ENCODE results near the gene PPP3CA.

Gene PPP3CA

DNA sequence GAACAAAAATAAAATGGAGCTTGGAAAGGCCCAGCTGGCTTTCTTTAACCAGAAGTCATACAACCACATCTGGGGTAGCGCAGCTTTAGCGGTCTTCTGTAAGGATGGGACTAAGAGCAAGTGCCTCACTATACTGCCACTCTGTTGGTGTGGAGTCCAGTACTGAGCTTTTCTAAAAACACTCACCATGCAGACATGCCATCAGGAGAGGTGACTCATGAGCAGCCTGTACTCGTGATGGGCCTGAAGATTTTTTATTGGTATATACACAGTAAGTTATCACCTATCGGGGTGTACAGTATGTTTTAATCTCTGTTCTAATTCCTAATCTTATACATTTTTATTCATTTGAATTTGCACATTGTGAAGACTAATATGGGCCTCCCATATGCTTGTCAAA is 9.6 kb downstream of the PPP3CA start:
- TF ChIP-seq TARDBP (IDR thresholded peaks at IDR 0.05) (no peak), CTBP1 (IDR thresholded peaks at IDR 0.05; ENCODE audit: borderline replicate concordance) (no peak), FOXM1 (IDR thresholded peaks at IDR 0.05; ENCODE audit: borderline replicate concordance) (no peak)
- ChIA-PET POLR2A (interaction anchor here (0.6 to 1.5 kb wide), 3 partner anchors 9 to 338 kb away, joined by 3 to 7 read pairs (median 4); partner anchors contain the start of gene PPP3CA), CTCF (no interaction called here)
- no peak for DNase-seq (ENCODE audit: extremely low spot score)

DNA sequence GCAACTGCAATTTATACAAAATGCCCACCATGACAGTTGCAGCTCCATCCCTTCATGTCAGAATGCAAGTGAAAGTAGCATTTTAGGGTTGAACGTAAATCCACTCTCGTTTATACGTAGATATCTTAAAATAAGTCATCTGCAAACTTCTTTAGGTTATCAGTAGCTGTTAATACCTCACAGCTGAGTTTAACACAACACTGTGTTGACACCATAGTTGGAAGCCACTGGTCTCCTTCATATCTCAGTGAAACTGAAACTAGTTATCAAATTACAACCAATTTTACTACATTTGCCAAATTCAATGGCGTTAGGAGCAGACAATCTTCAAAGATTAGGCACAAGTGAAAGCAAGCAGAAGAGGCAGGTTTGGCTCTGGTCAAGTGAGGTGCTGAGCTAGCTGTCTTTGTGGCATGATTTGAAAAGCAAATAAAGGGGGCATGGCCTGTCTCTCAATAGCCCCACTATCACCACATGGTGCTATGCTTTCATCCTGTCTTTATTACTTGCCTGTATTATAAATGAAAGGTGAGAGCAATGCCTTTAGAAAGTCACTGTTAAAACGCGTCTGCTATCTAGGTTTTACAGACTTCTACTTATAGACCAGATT is 12.3 kb downstream of the PPP3CA start:
- TF ChIP-seq TARDBP (IDR thresholded peaks at IDR 0.05) (no peak), SP1 (IDR thresholded peaks at IDR 0.05) (no peak), ELF4 (IDR thresholded peaks at IDR 0.05) (no peak), NFRKB (IDR thresholded peaks at IDR 0.05) (no peak), BHLHE40 (IDR thresholded peaks at IDR 0.05; ENCODE audit: borderline replicate concordance) (no peak), LEF1 (IDR thresholded peaks at IDR 0.05; ENCODE audit: borderline replicate concordance) (no peak), FOXA1 (IDR thresholded peaks at IDR 0.05) (no peak), FOXM1 (IDR thresholded peaks at IDR 0.05; ENCODE audit: borderline replicate concordance) (no peak), CTBP1 (IDR thresholded peaks at IDR 0.05; ENCODE audit: borderline replicate concordance) (no peak)
- POLR2A ChIA-PET, result no interaction called here
- CTCF ChIA-PET, result no interaction called here
- DNase-seq (ENCODE audit: extremely low spot score), result no peak

DNA sequence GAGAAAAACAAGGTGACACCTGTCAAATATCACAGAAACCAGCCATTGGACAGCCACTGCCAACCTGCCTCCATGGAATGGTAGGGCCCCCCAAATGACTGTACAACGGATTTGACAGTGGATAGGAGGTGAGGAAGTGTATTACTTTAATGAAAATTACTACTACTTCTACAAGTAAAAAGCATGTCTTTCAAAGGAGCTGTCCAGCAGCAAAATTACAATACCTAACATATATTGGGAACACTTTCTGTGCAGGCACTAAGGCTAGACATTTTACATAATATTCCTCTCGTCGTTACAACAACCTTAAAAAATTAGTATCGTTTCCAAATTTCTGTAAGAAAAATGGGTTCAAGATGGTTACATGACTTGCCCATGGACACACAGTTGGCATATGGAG is 14.9 kb downstream of the PPP3CA start:
- TF ChIP-seq TARDBP (IDR thresholded peaks at IDR 0.05) (no peak), SP1 (IDR thresholded peaks at IDR 0.05) (no peak), SUZ12 (IDR thresholded peaks at IDR 0.05) (no peak), L3MBTL2 (conservative IDR thresholded peaks at IDR 0.05) (no peak), FOXK2 (IDR thresholded peaks at IDR 0.05) (no peak), ARNT (IDR thresholded peaks at IDR 0.05) (no peak), BHLHE40 (IDR thresholded peaks at IDR 0.05; ENCODE audit: borderline replicate concordance) (no peak), CTBP1 (IDR thresholded peaks at IDR 0.05; ENCODE audit: borderline replicate concordance) (no peak)
- no peak for DNase-seq (ENCODE audit: extremely low spot score)
- POLR2A ChIA-PET, result no interaction called here
- CTCF ChIA-PET, result no interaction called here

DNA sequence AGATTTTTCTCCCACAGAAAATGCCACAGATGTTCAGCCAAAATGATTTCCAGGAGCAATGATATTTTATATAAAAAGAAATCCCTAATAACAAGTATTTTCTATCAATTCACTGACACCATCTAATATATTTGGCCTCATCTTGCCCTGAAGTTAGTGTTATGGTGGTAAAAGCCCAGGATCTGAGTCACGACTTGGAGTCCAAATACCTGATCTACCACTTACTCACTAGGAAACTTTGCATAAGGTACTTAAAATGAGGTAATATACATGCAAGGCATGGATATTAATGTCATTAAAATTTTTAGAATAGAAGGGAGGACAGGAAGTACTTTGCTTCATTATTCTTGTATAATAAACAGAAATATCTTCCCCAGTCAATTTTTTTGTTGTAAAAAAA is 16.3 kb downstream of the PPP3CA start:
- TF ChIP-seq ZNF384 (IDR thresholded peaks at IDR 0.05) (no peak), FOXA1 (IDR thresholded peaks at IDR 0.05) (no peak), SUZ12 (IDR thresholded peaks at IDR 0.05) (no peak), BHLHE40 (IDR thresholded peaks at IDR 0.05; ENCODE audit: borderline replicate concordance) (no peak), CTBP1 (IDR thresholded peaks at IDR 0.05; ENCODE audit: borderline replicate concordance) (no peak)
- CTCF ChIA-PET, result no interaction called here
- no peak for DNase-seq (ENCODE audit: extremely low spot score)
- POLR2A ChIA-PET, result no interaction called here

DNA sequence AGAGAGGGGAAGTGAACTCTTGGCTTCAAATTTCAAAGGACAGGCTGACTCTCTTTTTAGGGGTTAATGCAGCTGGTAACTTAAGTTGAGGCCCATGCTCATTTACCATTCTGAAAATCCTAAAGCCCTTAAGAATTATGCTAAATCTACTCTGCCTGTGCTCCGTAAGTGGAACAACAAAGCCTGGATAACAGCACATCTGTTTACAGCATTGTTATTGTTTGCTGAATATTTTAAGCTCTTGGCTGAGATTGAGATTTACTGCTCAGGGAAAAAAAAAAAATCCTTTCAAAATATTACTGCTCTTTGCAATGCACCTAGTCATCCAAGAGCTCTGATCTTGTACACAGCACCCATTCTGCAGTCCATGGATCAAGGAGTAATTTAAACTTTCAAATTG is 17.7 kb downstream of the PPP3CA start:
- POLR2A ChIA-PET, result interaction anchor here (0.7 kb wide), 1 partner anchor 33 kb away, joined by 3 read pairs; no protein-coding TSS in a partner anchor
- DNase-seq (ENCODE audit: extremely low spot score), result no peak
- no peak for TF ChIP-seq HDGF (IDR thresholded peaks at IDR 0.05; ENCODE audit: borderline replicate concordance)
- CTCF ChIA-PET, result no interaction called here

DNA sequence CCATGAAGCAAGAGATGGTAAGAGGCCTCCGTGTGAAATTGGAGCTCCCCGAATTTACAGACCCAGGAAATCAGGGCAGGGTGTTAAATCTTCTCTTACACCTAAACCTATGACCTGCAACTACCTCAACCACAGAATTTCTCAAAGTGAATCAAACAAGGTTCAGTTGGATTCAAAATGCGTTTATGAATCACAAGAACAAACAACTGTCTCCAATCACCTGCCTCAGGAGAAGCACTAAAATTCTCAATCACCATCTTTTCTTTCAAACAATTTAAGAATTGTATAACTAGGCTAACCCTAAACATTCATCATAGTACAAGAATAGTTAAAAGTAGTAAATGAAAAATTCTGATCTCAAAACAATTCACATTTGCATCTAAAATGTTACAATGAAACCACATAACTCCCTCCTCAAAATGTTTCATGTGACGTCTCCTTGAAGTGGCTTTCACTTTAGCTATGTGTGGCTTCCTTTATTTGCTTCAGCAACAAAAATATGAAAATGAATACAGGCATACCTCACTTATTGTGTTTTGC is 19.2 kb downstream of the PPP3CA start:
- POLR2A ChIA-PET, result no interaction called here
- DNase-seq (ENCODE audit: extremely low spot score), result no peak
- CTCF ChIA-PET, result no interaction called here
- TF ChIP-seq NFRKB (IDR thresholded peaks at IDR 0.05) (no peak), SUZ12 (IDR thresholded peaks at IDR 0.05) (no peak), FOXK2 (IDR thresholded peaks at IDR 0.05) (no peak), LEF1 (IDR thresholded peaks at IDR 0.05; ENCODE audit: borderline replicate concordance) (no peak), ZNF384 (IDR thresholded peaks at IDR 0.05) (no peak), BHLHE40 (IDR thresholded peaks at IDR 0.05; ENCODE audit: borderline replicate concordance) (no peak), FOXM1 (IDR thresholded peaks at IDR 0.05; ENCODE audit: borderline replicate concordance) (no peak), FOXA1 (IDR thresholded peaks at IDR 0.05) (no peak), SP1 (IDR thresholded peaks at IDR 0.05) (no peak), ELF4 (IDR thresholded peaks at IDR 0.05) (no peak), L3MBTL2 (conservative IDR thresholded peaks at IDR 0.05) (no peak), HDGF (IDR thresholded peaks at IDR 0.05; ENCODE audit: borderline replicate concordance) (no peak), CTBP1 (IDR thresholded peaks at IDR 0.05; ENCODE audit: borderline replicate concordance) (no peak), TARDBP (IDR thresholded peaks at IDR 0.05) (no peak), ARNT (IDR thresholded peaks at IDR 0.05) (no peak)
- TF ChIP-seq, protein P1, sequence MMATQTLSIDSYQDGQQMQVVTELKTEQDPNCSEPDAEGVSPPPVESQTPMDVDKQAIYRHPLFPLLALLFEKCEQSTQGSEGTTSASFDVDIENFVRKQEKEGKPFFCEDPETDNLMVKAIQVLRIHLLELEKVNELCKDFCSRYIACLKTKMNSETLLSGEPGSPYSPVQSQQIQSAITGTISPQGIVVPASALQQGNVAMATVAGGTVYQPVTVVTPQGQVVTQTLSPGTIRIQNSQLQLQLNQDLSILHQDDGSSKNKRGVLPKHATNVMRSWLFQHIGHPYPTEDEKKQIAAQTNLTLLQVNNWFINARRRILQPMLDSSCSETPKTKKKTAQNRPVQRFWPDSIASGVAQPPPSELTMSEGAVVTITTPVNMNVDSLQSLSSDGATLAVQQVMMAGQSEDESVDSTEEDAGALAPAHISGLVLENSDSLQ (IDR thresholded peaks at IDR 0.05), result no peak

DNA sequence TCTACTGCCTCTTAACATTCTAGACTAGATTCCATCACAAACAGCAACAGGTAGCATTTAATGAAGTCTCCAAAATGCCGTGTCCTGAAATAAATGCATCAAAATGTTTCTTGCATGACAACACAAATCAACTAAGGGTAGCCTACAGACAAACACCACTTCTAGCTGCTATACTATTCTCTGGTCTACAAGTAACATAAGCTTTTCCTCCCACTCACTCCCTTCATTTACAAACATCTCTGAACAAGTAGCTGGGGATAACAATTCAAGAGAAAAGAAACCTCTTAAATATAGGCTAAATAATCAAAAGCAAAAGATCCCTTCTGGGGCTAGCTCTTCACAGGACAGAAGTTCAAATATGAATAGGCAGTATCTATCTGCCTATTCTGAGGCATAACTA is 20.8 kb downstream of the PPP3CA start:
- ChIA-PET POLR2A (no interaction called here), CTCF (no interaction called here)

DNA sequence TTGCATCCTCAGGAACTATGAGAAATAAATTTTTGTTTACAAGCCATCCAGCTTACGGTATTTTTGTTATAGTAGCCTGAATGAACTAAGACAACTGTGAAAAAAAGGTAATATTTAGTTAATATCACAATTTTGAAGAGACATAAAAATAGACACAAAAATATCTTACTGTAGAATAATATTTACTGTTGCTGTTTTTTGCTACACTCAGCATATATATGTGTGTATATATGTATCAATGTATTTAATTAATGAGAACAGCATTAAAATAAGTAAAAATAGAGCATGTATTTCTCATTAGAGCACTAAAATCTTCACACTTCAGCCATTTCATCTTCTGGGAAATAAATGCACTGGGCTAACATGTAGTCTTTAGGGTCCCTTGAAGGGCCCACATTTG is 24.6 kb downstream of the PPP3CA start:
- ChIA-PET CTCF (no interaction called here), POLR2A (no interaction called here)
- DNase-seq (ENCODE audit: extremely low spot score), result no peak
- no peak for TF ChIP-seq BHLHE40 (IDR thresholded peaks at IDR 0.05; ENCODE audit: borderline replicate concordance)
- TF ChIP-seq ARNT (IDR thresholded peaks at IDR 0.05), result no peak
- no peak for TF ChIP-seq SP1 (IDR thresholded peaks at IDR 0.05)
- TF ChIP-seq FOXM1 (IDR thresholded peaks at IDR 0.05; ENCODE audit: borderline replicate concordance), result no peak
- no peak for TF ChIP-seq LEF1 (IDR thresholded peaks at IDR 0.05; ENCODE audit: borderline replicate concordance)
- TF ChIP-seq HDGF (IDR thresholded peaks at IDR 0.05; ENCODE audit: borderline replicate concordance), result no peak
- TF ChIP-seq FOXA1 (IDR thresholded peaks at IDR 0.05), result no peak
- TF ChIP-seq SUZ12 (IDR thresholded peaks at IDR 0.05), result no peak
- no peak for TF ChIP-seq FOXK2 (IDR thresholded peaks at IDR 0.05)
- TF ChIP-seq NFRKB (IDR thresholded peaks at IDR 0.05), result no peak
- TF ChIP-seq ELF4 (IDR thresholded peaks at IDR 0.05), result no peak
- TF ChIP-seq, protein P1 (IDR thresholded peaks at IDR 0.05), result no peak
- TF ChIP-seq CTBP1 (IDR thresholded peaks at IDR 0.05; ENCODE audit: borderline replicate concordance), result no peak
- TF ChIP-seq TARDBP (IDR thresholded peaks at IDR 0.05), result no peak
- TF ChIP-seq ZNF384 (IDR thresholded peaks at IDR 0.05), result no peak
- no peak for TF ChIP-seq L3MBTL2 (conservative IDR thresholded peaks at IDR 0.05)

More for the DNA sequence above, 20.8 kb downstream of the PPP3CA start:
- TF ChIP-seq LEF1 (IDR thresholded peaks at IDR 0.05; ENCODE audit: borderline replicate concordance) (no peak), TARDBP (IDR thresholded peaks at IDR 0.05) (no peak), FOXK2 (IDR thresholded peaks at IDR 0.05) (no peak), HDGF (IDR thresholded peaks at IDR 0.05; ENCODE audit: borderline replicate concordance) (no peak), SP1 (IDR thresholded peaks at IDR 0.05) (no peak), L3MBTL2 (conservative IDR thresholded peaks at IDR 0.05) (no peak)
- no peak for DNase-seq (ENCODE audit: extremely low spot score)

Data from HEK293T (cell line).